Epithelial cell of proximal tubule (primary cell): ENCODE results near the gene SSBP2. TPM values are rescaled to one million over a fixed set of nuclear protein-coding genes. Genes with fewer than 3 reads are reported as not detected.
"Not testable (repeated sequence)": the region's sequence is repeated elsewhere in the genome, so short reads cannot be mapped to it uniquely, and the experiment has no call there.

ENCODE experiments used
- DNase-seq: peaks from one replicate; pipeline ENCODE4 v3.0.0-alpha.2; 2011; ENCODE audit warnings: low read depth
- H3K4me3 ChIP-seq: 2 replicates; pipeline ENCODE4 v1.5.1; 2011; ENCODE audit warnings: low read depth, mild to moderate bottlenecking, low read length
- total RNA-seq: library from RNA; depleted of rRNA; stranded (reverse); fragments of >200 nt; gene quantifications from 2 replicates; pipeline ENCODE4 v1.2.3, GENCODE V29; 2015
- TF ChIP-seq, protein P1 (sequence below): conservative IDR thresholded peaks from 2 replicates; pipeline ENCODE4 v1.5.1; 2012; ENCODE audit warnings: low read depth, mild to moderate bottlenecking, low read length

The SSBP2 gene
- total RNA-seq, 1 donor from 2014 or later, result 3.9 TPM

DNA sequence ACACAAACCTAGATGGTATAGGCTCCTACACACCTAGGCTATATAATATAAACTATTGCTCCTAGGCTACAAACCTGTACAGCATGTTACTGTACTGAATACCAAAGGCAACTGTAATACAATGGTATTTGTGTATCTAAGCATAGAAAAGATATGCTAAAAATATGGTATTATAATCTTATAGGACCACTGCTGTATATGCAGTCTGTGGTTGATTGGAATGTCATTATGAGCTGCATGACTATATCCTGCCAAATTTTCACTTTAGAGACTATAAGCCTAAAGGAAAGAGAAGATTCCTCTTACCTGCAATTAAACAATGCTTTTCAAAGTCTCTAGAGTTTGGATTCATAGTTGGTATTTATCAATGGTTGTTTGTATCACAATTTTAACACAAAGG, 332.3 kb downstream of the SSBP2 start:
- TF ChIP-seq, protein P1, sequence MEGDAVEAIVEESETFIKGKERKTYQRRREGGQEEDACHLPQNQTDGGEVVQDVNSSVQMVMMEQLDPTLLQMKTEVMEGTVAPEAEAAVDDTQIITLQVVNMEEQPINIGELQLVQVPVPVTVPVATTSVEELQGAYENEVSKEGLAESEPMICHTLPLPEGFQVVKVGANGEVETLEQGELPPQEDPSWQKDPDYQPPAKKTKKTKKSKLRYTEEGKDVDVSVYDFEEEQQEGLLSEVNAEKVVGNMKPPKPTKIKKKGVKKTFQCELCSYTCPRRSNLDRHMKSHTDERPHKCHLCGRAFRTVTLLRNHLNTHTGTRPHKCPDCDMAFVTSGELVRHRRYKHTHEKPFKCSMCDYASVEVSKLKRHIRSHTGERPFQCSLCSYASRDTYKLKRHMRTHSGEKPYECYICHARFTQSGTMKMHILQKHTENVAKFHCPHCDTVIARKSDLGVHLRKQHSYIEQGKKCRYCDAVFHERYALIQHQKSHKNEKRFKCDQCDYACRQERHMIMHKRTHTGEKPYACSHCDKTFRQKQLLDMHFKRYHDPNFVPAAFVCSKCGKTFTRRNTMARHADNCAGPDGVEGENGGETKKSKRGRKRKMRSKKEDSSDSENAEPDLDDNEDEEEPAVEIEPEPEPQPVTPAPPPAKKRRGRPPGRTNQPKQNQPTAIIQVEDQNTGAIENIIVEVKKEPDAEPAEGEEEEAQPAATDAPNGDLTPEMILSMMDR, result no peak
- no peak for DNase-seq
- H3K4me3 ChIP-seq, result no peak overlapping the region

DNA sequence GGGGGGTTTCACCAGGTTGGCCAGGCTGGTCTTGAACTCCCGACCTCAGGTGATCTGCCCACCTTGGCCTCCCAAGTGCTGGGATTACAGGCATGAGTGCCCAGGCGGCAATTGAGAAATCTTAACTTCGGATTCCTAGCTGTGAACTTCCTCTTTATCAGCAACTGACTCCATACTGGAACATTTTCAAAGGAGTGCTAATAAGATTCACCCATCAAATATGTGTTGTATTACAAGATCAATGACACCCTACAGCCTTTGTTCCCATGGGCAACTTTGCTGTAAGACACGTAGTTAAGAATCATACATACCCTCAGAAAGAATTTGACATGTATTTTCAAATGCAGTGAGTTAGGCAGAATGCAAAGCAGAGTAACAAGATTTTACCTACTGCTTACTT, 333.8 kb downstream of the SSBP2 start:
- H3K4me3 ChIP-seq, result no peak overlapping the region
- no peak for DNase-seq
- TF ChIP-seq, protein P1, result no peak

DNA sequence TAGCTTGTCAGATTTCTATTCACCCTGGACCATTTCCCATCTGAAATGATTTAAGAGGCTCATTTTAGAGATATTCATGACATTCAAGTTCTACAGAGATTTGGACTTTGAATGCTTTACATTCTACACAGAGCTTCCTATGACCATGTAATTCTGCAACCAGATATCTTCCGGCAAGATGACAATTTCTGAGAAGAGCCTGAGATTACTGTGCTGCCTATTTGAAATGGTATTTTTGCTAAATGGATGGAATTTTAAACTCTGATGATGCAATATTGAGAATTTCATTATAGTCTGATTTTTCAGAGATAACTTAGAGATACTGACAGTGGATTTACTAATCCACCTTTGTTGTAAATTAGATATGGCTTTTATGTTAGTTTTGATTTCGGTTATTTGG, 341.0 kb downstream of the SSBP2 start:
- TF ChIP-seq, protein P1, result no peak
- no peak overlapping the region for H3K4me3 ChIP-seq
- DNase-seq, result no peak

DNA sequence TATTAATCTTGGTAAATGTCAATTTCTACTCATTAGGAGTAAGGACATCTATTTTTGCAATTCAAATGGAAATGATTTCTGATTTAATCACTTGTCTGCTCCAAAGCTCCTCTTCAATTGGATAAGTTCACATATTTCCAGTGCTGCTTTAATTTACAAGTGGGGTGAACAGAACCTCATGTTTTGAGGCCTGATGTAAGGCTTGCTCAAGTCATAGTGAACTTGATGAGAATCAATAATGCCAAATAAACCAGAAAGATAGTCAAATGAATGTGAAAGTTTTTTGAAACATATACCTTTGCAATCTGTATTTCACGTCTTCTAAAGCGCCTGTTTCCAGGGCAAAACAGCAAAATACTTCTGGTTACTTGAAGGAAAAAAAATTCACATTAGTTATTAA, 341.5 kb downstream of the SSBP2 start:
- TF ChIP-seq, protein P1, result no peak
- H3K4me3 ChIP-seq, result no peak overlapping the region
- no peak for DNase-seq

DNA sequence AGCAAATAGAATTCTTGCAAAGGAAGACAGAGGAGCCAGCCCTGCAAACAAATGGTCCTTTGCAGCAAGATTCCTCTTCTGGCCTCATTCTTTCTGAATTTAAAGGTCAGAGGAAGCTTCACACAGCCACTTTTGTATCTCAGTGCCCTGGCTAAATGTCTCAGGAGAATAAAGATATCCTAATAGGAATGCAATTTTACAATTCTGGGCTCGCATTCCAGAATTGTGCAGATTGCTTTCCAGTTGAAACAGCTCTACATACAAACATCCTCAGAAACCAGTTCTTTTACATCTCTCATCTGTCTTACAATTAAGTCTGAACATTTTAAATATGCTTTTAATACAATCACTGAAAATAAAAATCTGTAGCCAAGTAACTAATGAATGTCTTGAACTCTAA, 342.4 kb downstream of the SSBP2 start:
- H3K4me3 ChIP-seq, result no peak overlapping the region
- TF ChIP-seq, protein P1, result no peak
- no peak for DNase-seq

DNA sequence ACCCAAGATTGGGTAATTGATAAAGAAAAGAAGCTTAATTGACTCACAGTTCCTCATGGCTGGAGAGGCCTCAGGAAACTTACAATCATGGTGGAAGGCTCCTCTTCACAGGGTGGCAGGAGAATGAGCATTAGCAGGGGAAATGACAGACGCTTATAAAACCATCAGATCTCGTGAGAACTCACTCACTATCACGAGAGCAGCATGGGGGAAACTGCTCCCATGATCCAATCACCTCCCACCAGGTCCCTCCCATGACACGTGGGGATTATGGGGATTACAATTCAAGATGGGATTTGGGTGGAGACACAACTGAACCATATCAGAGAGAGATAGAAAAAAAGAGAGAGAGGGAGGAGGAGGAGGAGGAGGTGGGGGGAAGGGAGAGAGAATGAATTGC, 343.1 kb downstream of the SSBP2 start:
- H3K4me3 ChIP-seq, DNase-seq: not testable (repeated sequence)

DNA sequence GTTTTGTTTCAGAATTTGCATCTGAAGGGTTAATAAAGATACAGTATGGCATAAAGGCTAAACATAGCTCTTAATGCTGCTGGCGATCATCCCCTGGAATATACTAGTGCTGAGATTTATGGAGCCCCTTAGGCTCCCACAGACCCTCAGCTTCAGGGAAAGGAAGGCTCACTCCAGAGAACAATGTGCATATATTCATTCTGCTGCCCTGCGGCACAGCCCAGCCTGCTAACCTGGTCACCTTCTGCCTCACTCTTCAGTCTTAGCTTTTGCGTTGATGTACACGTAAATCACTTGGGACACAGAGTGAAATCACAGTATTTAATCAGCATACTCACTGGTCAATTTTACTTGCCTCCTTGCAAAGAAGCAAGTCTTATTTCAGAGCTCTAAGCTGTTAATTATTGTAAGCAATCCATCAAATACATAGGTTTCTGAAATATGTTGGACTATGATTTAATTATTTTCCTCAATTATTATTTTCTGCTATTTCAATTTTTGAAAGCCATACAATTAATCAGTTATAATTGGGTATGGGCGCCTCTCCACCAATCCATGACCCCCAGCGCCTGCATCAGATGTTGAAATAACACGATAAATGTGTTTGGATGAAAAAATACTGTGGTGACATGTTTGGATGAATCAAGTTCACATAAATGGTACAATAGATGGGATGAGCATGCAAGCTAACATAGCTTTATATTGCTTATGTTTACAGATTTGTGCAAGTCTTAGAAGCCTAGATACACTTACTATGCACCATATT, 345.6 kb downstream of the SSBP2 start:
- TF ChIP-seq, protein P1, result no peak
- H3K4me3 ChIP-seq, result no peak overlapping the region
- DNase-seq, result no peak
